Adrenal gland (tissue), 12 donors: ENCODE results near the gene APOL1. TPM values are rescaled to one million over a fixed set of nuclear protein-coding genes. Genes with fewer than 3 reads are reported as not detected.
A peak's percentile ranks its signal among the peaks of the same experiment; 100 is the strongest.

Source experiments
- DNase-seq, 7 donors: peaks; one replicate each; pipeline ENCODE4 v3.0.0-alpha.2; 2019 to 2020
- H3K27ac ChIP-seq, 5 donors: fragments of 200-600 bp; sonication (generic) in 4 of 5; 1 replicate in 3 of 5; 2 replicates in 2 of 5; pipeline versions ENCODE4 v1.5.1 to v1.8.0; 2016 to 2020; ENCODE audit warnings: mild to moderate bottlenecking in 1 of 5
- H3K27me3 ChIP-seq: fragments of 200-600 bp; 2 replicates; pipeline ENCODE4 v1.8.0; 2021
- H3K36me3 ChIP-seq, 2 donors: fragments of 200-600 bp; replicated peaks in 1 of 2; 1 replicate in 1 of 2; 2 replicates in 1 of 2; pipeline versions ENCODE4 v1.5.1 to v1.8.0; 2018 to 2022
- H3K4me1 ChIP-seq, 2 donors: fragments of 200-600 bp; replicated peaks in 1 of 2; 1 replicate in 1 of 2; 2 replicates in 1 of 2; pipeline versions ENCODE4 v1.5.1 to v1.8.0; 2018 to 2021
- H3K4me3 ChIP-seq, 4 donors: fragments of 200-600 bp; sonication (generic) in 3 of 4; one replicate each; pipeline ENCODE4 v1.5.1; 2016 to 2018
- H3K9me3 ChIP-seq, 3 donors: fragments of 200-600 bp; sonication (generic) in 1 of 3; replicated peaks in 1 of 3; 1 replicate in 2 of 3; 2 replicates in 1 of 3; pipeline versions ENCODE4 v1.5.1 to v1.8.0; 2016 to 2021
- POLR2A ChIP-seq, 2 donors: fragments of 450-650 bp; IDR thresholded peaks; one replicate each; pipeline ENCODE4 v1.6.1; 2017; ENCODE audit warnings: antibody characterized with exemption in 2 of 2, mild to moderate bottlenecking in 2 of 2, moderate library complexity in 1 of 2
- WGBS, 4 donors: extraction: QIAGEN DNeasy Blood & Tissue Kit in 2 of 4; methylation state at CpG; one replicate each; pipeline versions ENCODE4 v1.1.5 to v1.1.7; 2013 to 2017; 5-methylcytosine and 5-hydroxymethylcytosine counted together
- intact Hi-C, 2 donors: fragments of 100-400 bp; cut with DNase I; formaldehyde crosslinking; loops; one replicate each; pipeline versions ENCODE4 v1.14.1 to v1.15.0; 2022 to 2023
- polyA plus RNA-seq, 3 donors: library from polyadenylated mRNA; stranded (reverse); fragments of 200-250 nt in 2 of 3; fragments of 350-450 nt in 1 of 3; fragmentation: Illumina TruSeq in 1 of 3; extraction: RNeasy Lipid Tissue Mini Kit (QIAGEN cat#74804) in 1 of 3; gene quantifications; one replicate each; pipeline ENCODE4 v1.2.3, GENCODE V29; 2013 to 2014
- total RNA-seq, 9 donors: library from RNA; depleted of rRNA in 4 of 9; stranded (reverse); fragments of >200 nt in 4 of 9; fragments of 120-200 nt in 1 of 9; fragmentation: NEBNext Ultra II Directional in 1 of 9; extraction: Animal tissue kit (Norgen Biotek cat#: 25700) in 1 of 9; gene quantifications; one replicate each; pipeline versions ENCODE4 v1.1.0 to v1.2.4, GENCODE V29; 2013 to 2023
- TF ChIP-seq, protein P1 (sequence below), 6 experiments: fragments of 450-650 bp in 4 of 6; fragments of 200-600 bp in 2 of 6; sonication (generic) in 1 of 6; IDR thresholded peaks; 1 replicate in 5 of 6; 2 replicates in 1 of 6; pipeline versions ENCODE4 v1.5.1 to v1.8.0; 2016 to 2021; ENCODE audit warnings: antibody characterized with exemption in 6 of 6, mild to moderate bottlenecking in 2 of 6, moderate library complexity in 1 of 6
- donor health status: healthy with polysubstance abuse.
- donor health status: Bipolar disorder and iron deficiency.
- donor health status: DM: yes; HTN: yes; CAD: no.
- donor health status: DM: no; HTN: no; CAD: no.
- donor health status: DM: no; HTN: no; CAD: no.
- donor health status: DM: yes; HTN: yes; CAD: no.

The APOL1 gene
- total and polyA plus RNA-seq, 12 donors: 2.1 to 39.0 (median 25.5) TPM

GRCh38 chr22:36298118-36298517, 45.2 kb downstream of the APOL1 start:
- no peak overlapping the region for H3K27ac ChIP-seq

GRCh38 chr22:36298601-36299000, 45.7 kb downstream of the APOL1 start:
- WGBS, 4 donors: 81 to 95% (median 90%) methylated on average over 10 to 13 of the region's 13 CpGs
- Histone ChIP-seq H3K27ac (no peak overlapping the region), H3K27me3 (no peaks in the 10 kb centered on the region), H3K4me1 (no peaks in the 10 kb centered on the region), H3K4me3 (no peak overlapping the region), H3K36me3 (peaks cover 0 to 100% of the 10 kb centered on the region in 2 donors), H3K9me3 (no peaks in the 10 kb centered on the region)
- intact Hi-C loops: no loop called here
- DNase-seq: no peak
- TF ChIP-seq, protein P1, sequence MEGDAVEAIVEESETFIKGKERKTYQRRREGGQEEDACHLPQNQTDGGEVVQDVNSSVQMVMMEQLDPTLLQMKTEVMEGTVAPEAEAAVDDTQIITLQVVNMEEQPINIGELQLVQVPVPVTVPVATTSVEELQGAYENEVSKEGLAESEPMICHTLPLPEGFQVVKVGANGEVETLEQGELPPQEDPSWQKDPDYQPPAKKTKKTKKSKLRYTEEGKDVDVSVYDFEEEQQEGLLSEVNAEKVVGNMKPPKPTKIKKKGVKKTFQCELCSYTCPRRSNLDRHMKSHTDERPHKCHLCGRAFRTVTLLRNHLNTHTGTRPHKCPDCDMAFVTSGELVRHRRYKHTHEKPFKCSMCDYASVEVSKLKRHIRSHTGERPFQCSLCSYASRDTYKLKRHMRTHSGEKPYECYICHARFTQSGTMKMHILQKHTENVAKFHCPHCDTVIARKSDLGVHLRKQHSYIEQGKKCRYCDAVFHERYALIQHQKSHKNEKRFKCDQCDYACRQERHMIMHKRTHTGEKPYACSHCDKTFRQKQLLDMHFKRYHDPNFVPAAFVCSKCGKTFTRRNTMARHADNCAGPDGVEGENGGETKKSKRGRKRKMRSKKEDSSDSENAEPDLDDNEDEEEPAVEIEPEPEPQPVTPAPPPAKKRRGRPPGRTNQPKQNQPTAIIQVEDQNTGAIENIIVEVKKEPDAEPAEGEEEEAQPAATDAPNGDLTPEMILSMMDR (IDR thresholded peaks at IDR 0.05): no peak
- no peak for TF ChIP-seq POLR2A (IDR thresholded peaks at IDR 0.05)

More at GRCh38 chr22:36298118-36298517, 45.2 kb downstream of the APOL1 start:
- DNase-seq: no peak
- Histone ChIP-seq H3K4me1 (no peaks in the 10 kb centered on the region), H3K27me3 (no peaks in the 10 kb centered on the region), H3K36me3 (peaks cover 0 to 100% of the 10 kb centered on the region in 2 donors), H3K9me3 (no peaks in the 10 kb centered on the region), H3K4me3 (no peak overlapping the region)
- WGBS, 4 donors: 77 to 92% (median 88%) methylated on average over 4 to 8 of the region's 8 CpGs
- intact Hi-C loops: no loop called here
- TF ChIP-seq POLR2A (IDR thresholded peaks at IDR 0.05): no peak
- TF ChIP-seq, protein P1 (IDR thresholded peaks at IDR 0.05): no peak

DNA sequence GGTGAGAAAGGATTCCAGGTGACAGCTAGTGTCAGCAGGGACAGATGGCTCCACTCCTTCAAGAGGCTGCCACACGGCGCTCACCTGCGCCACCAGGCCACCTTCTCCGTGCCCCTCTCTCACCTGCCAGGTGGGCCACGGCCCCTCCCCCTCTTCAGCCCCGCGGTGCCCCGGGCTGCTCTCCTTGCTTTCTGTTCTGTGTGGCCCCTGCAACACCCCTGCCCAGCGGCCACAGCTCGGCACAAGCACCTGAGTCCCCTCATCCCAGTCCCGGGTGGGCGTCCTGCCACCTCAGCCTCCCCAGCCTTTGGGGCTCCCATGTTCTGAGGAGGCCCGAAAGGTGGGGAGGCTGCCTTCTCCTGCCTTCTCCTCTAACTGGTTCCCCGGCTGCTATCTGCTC, 46.4 kb downstream of the APOL1 start:
- H3K9me3 ChIP-seq: no peaks in the 10 kb centered on the region
- no peaks in the 10 kb centered on the region for H3K27me3 ChIP-seq
- H3K27ac ChIP-seq: no peak overlapping the region
- H3K4me1 ChIP-seq: no peaks in the 10 kb centered on the region
- intact Hi-C loops: no loop called here
- peaks cover 0 to 100% of the 10 kb centered on the region in 2 donors for H3K36me3 ChIP-seq
- no peak for DNase-seq
- no peak for TF ChIP-seq POLR2A (IDR thresholded peaks at IDR 0.05)
- TF ChIP-seq, protein P1 (IDR thresholded peaks at IDR 0.05): no peak
- 81 to 87% (median 87%) methylated on average over 14 of the region's 14 CpGs for WGBS, 4 donors
- H3K4me3 ChIP-seq: no peak overlapping the region

- DNase-seq: no peak
- no peaks in the 10 kb centered on the region for H3K9me3 ChIP-seq
- no peaks in the 10 kb centered on the region for H3K27me3 ChIP-seq
- WGBS, 4 donors: 71 to 76% (median 73%) methylated on average over 4 to 12 of the region's 12 CpGs
- peak overlapping the region in 1 of 5 donors; percentile 30 for H3K27ac ChIP-seq
- no peak for TF ChIP-seq POLR2A (IDR thresholded peaks at IDR 0.05)
- TF ChIP-seq, protein P1 (IDR thresholded peaks at IDR 0.05): no peak
- intact Hi-C loops: loop anchor here (2.0 to 5.0 kb wide), 2 partner anchors 171 to 172 kb away; no protein-coding TSS in a partner anchor
- H3K4me1 ChIP-seq: no peaks in the 10 kb centered on the region
- H3K36me3 ChIP-seq: peaks cover 0 to 100% of the 10 kb centered on the region in 2 donors
- no peak overlapping the region for H3K4me3 ChIP-seq
Measured at GRCh38 chr22:36299911-36300310, 47.0 kb downstream of the APOL1 start.
